Daoy (cell line): ENCODE data around the gene CIBAR2. TPM values are rescaled to one million over a fixed set of nuclear protein-coding genes. Genes with fewer than 3 reads are reported as not detected.
"Not testable (repeated sequence)": the region's sequence is repeated elsewhere in the genome, so short reads cannot be mapped to it uniquely, and the experiment has no call there.

ENCODE experiments used
- DNase-seq: peaks from one replicate; pipeline ENCODE4 v3.0.0-alpha.2; 2015; ENCODE audit warnings: low read depth
- total RNA-seq: library from RNA; depleted of rRNA; stranded (reverse); fragments of >200 nt; shearing (Covaris generic); gene quantifications from 2 replicates; pipeline ENCODE4 v1.2.3, GENCODE V29; 2014; rRNA removed

CIBAR2 gene
- total RNA-seq, 1 experiment from 2014 or later = not detected

DNA sequence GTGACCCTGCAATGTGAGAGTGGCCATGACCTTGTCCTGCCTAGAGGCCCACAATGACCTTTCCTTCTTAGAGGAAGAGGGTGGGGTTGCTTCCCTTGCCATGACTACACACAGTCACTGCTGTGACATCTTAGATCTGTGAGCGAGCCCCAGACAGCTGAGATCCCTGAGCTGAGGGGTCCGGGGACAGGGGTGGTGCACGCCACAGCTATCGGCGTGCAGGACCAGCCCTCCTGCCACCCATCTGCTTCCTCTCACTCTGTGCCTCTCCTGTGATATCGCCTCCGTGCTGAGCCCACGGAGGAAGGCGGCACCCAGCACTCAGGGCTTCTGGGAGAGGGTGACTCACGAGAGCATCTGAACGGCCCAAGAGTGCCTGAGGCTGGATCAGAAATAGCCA is 49.4 kb downstream of the CIBAR2 start:
- no peak for DNase-seq

DNA sequence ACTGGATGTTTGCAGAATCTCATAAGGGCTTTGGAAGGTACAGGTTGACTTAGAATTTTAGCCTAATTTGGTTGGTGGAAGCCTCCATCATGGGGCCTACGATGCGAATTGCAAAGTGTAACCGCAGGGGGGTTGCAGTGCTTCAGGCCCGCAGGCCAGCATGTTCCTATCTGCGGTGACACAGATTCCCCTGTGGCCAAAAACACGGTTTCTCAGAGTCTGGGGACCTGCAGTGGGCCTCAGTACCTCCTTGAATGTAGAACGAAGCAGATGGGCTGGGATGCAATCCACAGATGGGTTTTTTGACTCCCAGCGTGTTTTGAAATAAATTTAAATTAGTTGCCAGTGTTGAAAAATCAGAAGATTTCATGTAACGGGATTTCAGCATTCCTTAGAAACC is 49.9 kb downstream of the CIBAR2 start:
- no peak for DNase-seq

DNA sequence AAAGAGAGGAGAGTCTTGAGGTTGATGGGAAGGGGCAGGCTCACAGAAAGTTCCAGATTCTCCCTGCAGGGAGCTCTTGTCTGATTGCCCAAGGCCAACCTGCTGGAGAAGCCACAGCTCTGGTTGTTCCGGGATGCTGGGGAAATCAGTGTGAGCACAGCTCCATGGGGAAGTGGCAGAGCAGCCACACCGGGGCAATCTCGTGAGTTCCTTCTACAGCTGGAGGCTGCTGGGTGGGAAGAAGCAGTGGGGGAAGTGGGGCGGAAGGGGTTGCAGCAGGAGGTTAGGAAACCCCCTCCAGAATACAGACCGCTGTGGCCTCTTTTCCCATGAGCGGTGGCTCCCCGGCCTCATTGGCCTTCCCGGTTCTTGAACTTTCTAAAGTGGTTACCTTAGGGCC is 50.7 kb downstream of the CIBAR2 start:
- no peak for DNase-seq

DNA sequence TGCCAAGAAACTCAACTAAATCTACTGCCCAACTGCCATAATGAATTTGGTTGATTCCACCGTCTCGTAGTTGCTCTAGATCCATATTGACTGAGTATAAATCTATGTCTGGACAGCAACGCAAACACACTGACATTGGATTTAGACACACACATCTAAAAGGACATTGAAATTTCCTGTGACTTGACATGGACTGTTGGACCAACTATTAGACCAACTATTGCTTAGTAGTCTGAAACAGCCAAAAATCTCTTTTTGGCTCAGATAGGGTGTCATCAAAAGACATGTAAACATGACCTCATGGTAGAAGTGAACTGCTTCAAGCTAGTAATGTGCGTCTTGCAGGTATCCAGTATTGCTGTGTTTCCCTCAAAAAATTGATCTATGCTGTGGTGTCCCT is 53.4 kb downstream of the CIBAR2 start:
- no peak for DNase-seq

DNA sequence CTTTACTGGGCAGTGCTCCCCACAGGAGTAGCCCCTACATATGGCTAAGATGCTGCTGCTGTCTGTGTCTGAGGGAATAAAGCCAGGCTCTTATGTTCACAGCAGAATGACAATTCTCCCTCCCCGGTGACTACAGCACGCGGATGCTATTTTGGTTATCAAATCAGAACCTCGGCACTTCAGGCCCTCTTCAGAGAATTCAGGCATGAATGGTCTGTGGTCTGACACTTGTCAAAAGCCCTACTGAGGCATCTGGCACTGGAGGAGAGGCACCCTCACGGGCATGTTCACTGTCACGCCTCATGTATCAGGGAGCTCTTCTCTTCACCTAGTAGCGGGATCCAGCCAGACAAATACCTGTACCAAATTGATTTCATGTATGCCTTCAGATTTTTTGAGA is 54.3 kb downstream of the CIBAR2 start:
- no peak for DNase-seq

DNA sequence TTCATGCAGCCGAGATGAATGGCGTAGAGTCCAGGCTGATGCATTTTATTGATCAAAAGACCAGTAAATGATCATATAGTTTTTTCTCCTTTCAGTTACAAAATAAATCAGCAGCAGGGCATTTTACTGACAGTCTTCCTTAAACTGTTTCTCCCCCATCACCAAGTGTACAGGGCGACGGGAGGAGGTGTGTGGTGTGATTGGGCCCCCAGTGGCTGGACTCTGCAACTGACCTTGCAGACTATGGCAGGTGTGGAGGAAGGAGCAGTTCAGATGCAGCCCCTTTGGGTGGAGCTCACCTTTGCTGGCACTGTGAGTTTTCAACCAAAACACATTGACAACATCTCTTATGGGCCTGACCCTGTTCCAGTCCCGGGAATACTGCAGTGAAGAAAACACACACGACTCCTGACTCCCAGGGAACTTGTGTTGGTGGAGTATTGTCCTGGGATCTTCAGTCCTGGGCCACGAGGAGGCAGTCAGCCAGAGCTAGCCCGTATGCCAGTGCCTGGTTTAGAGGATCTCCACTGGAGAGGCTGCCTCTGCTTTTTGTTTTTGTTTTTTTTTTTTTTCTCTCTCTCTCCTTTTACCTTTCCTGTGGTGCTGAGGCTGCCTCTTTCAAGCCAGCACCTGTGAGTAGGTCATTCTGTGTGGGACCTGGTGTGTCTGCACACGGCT is 54.9 kb downstream of the CIBAR2 start:
- DNase-seq = no peak

DNA sequence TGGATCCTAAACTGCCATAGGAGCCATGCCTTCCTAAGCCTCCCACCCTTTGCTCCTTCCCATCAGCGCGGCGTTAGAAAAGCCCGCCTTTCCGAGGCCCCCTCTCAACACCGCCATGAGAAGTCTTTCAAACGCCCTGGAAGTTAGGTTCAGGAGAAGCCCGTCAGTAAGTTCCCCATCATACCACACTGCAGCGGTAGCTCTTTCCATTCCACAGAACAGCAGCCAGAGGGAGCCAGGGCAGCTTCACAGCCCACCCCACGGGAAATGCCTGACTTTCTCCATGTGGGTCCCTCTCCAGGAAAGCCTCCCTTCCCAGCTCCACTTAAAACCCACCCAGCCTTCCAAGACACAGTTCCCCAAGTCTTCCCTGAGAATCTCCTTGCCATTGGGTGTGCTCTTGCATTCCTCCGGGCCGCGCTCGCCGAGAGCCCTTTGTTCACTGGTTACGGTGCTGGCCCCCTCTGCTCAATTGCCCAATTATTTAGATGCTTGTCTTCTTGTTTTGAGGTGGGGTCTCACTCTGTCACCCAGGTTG is 56.0 kb downstream of the CIBAR2 start:
- no peak for DNase-seq

DNA sequence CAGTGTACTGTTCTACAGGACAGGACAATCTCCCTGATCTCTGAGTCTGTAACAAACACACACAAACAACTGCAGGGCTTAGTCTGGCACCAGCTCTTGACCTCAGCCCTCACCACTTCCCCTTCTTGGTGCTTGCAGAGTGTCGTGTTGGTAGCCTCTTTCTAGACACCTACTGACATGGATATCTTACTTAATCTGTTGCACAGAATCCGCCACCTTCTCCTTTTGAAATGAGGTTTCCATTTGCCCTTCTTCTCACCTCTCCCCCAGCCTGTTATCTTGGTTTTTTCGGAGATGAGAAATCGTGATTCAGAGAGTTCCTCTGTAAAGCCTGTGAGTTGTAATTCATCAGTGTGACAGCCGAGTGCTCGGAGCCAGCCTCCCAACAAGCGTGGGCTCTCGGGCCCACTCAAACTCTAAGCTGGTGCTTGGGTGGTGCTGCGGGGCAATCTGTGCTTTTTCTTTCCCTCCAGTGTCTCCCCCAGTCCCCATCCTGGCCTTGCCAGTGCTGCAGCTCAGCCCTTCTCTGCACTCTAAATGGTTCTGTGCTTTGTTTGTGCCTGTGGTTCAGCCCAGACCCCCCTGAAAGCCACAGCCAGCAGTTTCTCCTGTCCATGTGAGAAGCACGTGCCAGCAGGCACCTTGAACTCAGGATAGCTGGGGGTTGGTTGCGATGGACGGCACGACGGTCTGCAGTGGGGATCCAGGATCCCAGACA is 56.6 kb downstream of the CIBAR2 start:
- DNase-seq = peak; percentile 69

DNA sequence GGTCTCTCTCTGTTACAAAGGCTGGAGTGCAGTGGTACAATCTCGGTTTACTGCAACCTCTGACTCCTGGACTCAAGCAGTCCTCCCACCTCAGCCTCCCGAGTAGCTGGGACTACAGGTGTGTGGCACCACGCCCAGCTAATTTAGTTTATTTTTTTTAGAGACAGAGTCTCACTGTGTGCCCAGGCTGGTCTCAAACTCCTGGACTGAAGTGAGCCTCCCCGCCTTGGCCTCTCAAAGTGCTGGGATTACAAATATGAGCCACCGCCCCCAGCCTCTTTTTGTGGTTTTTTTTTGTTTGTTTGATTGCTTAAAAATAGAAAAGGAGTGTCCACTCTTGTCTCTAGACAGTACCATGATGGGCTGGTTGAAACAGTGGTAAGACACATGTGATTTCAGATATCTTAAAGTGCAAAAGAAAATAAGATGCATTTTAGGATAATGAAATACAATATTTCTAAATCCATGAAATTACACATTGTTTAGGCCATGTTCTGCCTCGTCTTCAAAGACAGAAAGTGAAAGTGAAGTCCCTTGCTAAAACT is 57.3 kb downstream of the CIBAR2 start:
- DNase-seq = no peak

DNA sequence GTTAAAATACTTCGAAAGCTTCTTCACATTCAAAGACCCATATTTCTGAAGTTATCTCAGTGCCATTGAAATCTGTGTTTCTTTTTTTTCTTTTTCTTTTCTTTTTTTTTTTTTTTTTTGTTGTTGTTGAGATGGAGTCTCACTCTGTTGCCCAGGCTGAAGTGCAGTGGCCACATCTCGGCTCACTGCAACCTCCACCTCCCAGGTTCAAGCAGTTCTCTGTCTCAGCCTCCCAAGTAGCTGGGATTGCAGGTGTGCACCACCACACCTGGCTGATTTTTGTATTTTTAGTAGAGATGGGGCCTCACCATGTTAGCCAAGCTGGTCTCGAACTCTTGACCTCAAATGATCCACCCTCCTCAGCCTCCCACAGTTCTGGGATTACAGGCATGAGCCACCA is 58.0 kb downstream of the CIBAR2 start:
- DNase-seq = not testable (repeated sequence)

DNA sequence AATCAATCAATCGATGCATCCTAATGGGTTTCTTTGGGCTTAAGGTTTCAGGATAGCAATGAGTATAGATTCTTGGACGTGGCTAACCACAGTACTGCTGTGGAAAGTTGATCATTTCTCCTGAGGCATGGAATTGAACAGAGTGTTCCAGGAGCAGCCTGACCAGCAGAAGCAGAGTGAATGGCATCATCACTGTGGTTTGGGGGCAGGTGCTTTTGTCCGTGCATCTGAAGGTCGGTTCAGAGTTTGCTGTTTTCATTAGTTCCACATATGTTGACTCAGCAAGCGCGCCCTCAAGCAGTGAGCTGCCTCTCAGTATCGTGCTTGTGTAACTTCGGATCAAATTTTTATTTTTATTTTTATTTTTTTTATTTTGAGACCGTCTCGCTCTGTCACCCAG is 59.7 kb downstream of the CIBAR2 start:
- no peak for DNase-seq

DNA sequence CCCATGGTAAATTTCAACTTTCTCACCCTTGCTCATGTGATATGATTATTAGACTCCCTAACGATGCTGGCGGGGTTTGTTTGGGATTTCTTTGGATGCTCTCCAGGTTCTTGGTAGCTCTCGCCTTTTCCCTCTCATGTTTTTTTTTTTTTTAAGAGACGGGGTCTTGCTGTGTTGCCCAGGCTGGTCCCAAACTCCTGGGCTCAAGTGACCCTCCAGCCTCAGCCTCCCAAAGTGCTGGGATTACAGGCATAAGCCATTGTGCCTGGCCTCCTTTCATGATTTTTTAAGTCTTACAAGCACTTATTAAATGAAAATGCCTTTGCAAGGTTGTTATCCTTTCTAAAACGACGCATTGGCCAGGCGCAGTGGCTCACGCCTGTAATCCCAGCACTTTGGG is 60.6 kb downstream of the CIBAR2 start:
- no peak for DNase-seq

DNA sequence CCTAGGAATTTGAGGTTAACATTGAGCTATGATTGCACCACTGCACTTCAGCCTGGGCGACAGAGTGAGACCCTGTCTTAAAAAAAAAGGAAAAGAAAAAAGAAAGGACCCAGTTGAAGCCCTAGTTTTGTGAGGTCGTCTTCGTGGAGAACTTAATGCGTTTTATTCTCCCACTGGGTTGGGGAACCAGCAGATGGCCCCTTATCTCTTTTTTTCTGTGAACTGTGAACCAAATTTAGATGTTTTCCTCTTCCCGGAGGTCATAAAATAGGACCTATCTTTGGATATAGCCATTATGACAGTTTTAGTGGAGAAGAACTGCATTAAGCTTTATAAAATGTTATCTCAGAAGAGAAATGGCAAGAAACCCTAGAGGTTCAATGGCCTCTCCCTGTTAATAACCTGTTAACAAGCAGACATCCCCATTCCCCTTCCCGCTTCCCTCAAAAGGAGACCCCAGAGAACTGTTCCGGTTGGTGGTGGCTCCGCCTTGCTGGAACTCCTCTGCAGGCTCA is 61.1 kb downstream of the CIBAR2 start:
- no peak for DNase-seq

DNA sequence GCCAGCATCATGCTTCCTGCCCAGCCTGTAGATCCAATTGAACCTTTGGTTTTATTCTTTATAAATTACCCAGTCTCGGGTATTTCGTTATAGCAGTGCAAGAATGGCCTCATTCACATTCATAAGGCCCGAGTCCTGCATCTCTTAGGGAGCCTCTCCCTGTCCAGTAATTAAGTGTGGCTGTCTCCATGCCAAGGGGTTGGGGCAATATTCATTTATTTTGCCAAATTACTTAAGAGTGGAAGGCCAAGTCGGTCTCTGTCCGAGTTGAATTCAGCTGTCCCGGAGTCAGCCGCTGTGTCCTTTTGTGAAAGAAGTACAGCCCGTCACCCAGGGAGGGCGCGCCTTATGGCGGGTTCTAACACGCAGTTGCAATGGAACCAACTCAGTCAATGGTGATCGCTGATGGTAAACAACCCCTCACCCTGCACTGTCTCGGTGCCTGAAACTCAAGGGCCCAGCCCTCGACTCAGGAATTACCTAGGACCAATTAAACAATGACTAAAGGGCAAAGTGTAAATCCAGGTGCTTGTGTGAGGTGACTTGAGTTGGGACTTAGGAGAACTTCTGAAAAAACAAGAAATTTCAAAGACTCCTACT is 62.5 kb downstream of the CIBAR2 start:
- no peak for DNase-seq

DNA sequence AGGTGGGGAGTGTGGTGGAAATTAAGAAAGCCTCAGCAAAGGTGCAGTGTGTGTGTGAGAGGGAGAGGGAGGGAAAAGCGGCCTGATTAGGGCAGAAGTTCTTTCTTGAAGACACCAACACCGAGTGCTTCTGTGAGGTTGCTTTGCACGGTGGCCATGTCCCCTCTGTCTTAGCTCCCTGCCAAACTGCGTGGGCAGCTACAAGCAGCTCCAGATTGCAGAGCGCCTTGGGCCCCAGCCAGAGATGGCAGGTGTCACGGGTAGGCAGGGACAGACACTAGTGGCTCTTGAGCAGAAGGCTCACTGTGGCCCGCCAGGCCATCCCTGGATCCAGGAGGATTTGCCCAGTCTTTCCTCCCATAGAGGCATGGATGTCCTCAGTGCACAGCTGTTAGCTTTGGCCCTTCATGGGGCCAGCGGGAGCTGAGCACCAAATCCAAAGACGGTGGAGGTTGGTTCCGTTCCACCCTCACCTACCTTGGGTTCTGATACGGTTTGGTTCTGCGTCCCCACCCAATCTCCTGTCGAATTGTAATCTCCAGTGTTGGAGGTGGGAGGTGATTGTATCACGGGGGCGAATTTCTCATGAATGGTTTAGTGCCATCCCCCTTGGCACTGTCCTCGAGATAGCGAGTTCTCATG is 63.2 kb downstream of the CIBAR2 start:
- DNase-seq = no peak

Other genes with a start within 250 kb of the CIBAR2 start
- 27.7 and 34.4 TPM in 2 replicates for gene ZDHHC7, start 100.9 kb downstream of the CIBAR2 start, total RNA-seq
- 2.1 and 32.9 TPM in 2 replicates for gene KIAA0513, start 84.7 kb downstream of the CIBAR2 start, total RNA-seq